SKM-1 (cell line): ENCODE data around the gene MPPE1.
"Not testable (repeated sequence)": the region's sequence is repeated elsewhere in the genome, so short reads cannot be mapped to it uniquely, and the experiment has no call there.

Experiments used
- DNase-seq: peaks from one replicate; lab custom pipeline; 2025; ENCODE audit not compliant: unreplicated experiment; lab: John Stamatoyannopoulos, UW

The MPPE1 gene

GRCh38 chr18:11908182-11909060 lies at the start of gene MPPE1:
Gene MPPE1, minus strand, starts transcription at chr18:11908317. Its CDS starts 11,053 bp downstream, at chr18:11897264.
- peak; percentile 83 for DNase-seq

DNA sequence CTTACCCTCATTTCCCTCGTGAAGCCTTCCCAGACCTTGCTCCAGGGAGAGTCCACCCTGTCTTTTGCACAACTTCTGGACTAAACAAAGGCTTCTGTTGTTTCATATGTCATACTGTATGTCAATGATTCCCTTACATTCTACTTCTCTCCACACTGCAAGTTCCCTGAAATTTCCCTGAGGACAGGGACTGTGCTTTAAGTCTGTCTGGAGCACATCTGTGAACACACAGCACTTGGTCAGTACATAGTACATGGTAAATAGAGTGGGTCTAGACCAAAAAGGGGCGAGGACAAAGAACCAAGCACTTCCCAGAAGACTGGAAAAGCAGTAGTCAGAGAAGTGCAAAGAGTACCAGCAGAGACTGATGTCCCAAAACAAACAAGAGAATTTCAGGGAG lies 49.5 kb upstream of the MPPE1 start:
- no peak for DNase-seq

DNA sequence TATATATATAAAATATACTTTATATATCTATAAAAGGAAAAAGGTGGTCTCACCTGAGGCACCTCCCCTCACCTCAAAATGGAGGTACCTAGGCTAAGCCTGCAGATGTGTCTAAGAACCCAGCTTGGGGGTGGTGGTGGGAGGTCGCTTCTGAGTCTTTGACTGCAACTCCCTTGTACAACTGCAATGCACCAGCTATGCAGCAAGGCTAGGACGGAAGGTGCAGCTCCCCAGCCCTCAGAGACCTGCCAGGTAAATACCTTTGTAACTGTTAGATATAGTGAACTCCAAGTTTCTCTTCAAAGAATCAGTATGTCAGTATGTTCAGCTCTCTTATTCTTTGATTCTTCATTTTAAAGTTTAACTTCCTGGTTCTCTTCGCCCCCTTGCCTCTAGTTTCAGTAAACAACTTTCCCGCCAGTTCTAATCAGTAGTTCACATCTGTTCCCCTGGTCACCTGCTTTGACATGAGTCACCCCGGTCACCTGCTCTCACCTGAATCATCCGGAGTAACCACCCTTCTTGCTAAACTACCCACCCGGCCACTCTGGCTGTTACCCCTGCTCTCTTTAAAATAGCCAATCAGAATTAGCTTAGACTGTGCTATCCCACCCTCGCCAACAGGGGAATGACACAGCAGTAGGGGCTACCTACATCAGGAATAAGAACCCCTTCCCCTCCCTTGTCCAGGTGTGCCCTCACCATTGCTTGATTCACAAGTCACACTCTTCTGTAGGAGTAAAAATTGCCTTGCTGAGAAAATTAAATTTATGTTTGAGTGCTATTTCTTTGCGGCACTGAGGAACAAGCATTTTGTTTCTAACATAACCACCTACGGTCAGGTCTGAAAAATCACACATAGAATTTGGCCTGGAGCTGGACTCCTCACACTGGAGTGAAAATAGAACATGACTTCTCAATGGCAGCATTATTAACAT lies 48.5 kb upstream of the MPPE1 start:
- no peak for DNase-seq

GRCh38 chr18:11955239-11956029 lies 47.3 kb upstream of the MPPE1 start:
- DNase-seq, result peak; percentile 41

GRCh38 chr18:11953113-11953512 lies 45.0 kb upstream of the MPPE1 start:
- no peak for DNase-seq

GRCh38 chr18:11951390-11951851 lies 43.3 kb upstream of the MPPE1 start:
- DNase-seq, result no peak

DNA sequence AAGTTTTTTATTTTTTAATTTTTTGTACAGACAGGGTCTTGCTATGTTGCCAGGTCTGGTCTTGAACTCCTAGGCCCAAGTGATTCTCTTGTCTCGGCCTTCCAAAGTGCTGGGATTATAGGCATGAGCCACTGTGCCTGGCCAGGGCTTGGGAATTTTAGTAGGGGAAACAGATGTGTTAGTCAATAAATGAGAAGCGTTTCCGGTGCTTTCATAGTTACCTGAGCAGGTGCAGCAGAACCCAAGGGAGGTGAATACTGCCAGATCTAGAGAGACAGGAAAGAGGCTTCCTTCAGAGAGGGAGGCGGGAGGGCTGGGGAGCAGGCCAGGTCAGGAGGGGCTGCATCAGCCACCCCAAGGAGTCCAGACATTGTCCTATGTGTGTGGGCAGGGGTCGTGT lies 42.7 kb upstream of the MPPE1 start:
- DNase-seq, result no peak

DNA sequence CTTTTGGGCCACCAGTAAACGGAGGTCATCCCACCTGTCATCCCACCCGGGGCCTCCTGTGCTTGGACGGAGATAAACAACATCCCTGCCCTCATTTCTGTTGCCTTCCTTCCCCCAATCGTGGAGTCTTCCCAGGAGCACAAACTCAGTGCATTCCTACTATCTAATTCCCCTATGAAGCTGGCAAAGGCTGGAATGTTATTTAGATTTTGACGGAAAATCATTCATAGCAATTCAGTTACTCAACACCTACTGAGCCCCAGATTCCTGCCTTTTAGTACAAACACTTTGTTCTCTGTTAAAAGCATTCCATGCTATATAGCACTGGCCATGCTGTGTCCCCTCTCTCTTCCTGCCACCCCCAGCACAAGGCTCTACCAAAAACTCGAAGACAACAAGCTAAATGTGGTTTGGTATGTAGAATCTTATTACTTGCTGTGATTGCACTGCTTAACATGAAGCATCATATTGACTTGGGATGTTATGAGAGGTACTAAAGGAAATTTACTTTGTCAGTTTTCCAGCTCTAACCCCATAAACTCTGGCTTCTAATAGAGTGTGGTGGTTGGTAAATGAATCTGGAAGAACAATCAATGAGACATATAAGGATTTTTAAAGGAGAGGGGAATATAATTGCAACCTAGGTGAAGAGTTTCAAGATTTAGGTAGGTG lies 40.9 kb upstream of the MPPE1 start:
- no peak for DNase-seq

- DNase-seq, result peak; percentile 80
Observed at GRCh38 chr18:11947214-11948191, 39.4 kb upstream of the MPPE1 start.

- DNase-seq, result peak; percentile 33
Observed at GRCh38 chr18:11946756-11947155, 38.6 kb upstream of the MPPE1 start.

DNA sequence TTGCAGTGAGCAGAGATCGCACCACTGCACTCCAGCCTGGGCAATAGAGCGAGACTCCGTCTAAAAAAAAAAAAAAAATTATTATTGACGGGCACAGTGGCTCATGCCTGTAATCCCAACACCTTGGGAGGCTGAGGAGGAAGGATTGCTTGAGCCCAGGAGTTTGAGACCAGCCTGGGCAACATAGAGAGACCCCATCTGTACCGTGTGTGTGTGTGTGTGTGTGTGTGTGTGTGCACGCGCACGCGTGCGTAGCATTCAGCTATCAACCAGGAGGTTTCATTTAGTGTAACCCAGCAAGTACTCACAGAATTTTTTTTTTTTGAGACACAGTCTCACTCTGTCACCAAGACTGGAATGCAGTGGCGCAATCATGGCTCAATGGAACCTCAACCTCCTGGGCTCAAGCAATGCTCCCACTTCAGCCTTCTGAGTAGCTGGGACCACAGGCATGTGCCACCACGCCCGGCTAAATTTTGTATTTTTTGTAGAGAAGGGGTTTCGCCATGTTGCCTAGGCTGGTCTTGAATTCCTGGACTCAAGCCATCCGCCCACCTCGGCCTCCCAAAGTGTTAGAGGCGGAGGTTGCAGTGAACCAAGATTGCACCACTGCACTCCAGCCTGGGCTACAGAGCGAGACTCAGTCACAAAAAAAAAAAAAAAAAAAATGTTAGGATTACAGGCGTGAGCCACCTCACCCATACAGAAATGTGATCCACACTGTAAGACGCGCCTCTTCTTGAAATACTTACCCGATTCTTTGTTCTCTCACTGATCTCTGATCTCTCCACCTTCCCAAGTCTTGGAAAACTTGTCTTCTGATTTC lies 37.9 kb upstream of the MPPE1 start:
- DNase-seq, result not testable (repeated sequence)

DNA sequence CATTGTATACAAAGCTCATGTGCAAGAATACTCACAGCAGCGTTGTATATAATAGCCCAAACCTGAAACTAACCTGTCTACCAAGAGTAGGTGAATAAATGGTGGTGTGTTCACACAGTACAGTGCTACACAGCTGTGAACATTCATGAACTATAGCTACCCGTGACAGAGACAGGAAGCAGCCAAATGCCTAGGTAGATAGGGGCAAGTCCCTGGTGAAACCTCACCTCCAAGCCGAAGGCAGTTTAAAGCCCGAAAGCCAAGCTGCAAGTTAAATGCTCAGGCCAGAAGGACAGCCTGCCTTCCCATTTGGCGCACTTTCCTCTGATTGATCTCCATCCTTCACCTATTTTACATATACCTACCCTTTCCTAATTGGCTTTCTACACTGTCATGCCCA lies 36.7 kb upstream of the MPPE1 start:
- DNase-seq, result no peak

GRCh38 chr18:11944252-11944651 lies 36.1 kb upstream of the MPPE1 start:
- DNase-seq, result no peak

DNA sequence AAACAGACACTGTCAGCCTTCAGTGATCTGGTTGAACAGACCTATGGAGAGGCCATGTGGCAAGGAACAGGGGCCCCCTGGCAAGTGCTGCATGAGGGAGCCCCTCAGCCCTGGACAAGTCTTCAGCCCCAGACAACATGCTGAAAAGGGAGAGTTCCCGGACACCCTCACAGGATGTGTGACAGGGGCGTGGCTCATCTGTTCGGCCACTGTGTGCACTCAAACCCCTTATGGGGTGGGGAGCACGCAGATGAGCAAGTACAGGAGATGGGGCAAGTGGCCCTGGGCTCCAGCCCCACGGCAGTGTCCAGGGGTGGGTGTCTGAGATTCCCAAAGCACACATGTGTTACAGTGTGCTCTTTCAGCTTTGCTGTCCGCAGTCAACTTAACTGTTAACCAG lies 35.4 kb upstream of the MPPE1 start:
- DNase-seq, result no peak

DNA sequence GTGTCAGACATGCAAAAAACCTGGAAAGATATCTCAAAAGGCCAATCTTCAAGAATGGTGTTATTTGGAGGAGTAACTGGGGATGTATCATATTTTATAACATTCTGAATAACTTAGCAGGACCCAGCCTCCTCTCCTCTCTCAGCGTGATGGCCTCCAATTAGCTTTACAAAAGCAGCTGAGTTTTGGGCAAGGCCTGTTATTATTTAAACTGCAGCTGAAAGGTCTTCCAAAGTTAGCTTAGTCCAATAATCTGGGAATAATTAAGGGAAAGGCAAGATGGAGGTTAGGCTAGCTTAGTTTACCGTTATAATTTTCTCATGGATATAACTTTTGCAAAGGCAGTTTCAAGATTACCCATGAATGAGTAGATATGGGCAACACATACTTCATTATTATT lies 32.8 kb upstream of the MPPE1 start:
- DNase-seq, result no peak

DNA sequence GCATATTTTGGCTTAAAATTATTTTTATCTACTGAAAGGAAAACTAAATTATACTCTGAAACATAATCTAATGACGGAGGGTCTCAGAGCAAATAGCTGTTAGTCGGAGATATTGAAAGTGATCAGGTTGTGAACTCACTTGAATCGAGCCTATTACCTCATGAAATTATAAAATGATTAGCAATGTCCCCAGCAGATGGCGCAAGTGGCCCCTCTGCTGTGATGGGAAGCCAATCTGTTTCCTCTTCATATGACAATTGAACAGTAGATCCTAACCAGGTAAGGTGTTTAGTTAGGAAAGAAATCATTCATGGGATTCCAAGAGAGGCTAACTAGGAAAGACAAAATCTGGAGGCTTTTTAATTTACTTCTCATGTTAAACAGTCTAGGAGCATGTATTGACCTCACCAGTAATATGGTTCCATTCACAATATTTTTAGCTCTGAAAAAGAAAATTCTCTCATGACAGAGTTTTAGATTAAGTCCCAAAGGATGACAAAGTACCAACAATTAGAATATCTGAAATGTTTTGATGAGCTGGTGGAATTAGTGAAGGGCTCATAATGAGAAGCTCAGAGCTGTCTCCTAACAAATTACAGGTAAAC lies 29.9 kb upstream of the MPPE1 start:
- DNase-seq, result peak; percentile 44

DNA sequence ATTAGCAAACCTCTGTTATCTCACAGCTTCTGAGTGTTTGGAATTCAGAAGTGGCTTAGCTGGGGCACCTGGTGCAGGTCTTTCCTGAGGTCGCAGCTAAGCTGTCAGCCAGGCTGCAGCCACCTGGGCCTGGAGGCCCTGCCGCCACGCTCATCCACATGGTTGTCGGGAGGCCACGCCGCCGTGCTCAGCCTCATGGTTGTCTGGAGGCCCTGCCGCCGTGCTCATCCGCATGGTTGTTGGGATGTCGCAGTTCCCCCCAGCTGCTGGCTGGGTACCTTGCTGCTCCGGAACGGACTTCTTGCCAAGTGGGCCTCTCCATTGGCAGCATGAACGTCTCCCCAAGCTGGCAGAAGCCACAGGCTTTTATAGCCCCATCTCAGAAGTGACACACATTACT lies 24.3 kb upstream of the MPPE1 start:
- no peak for DNase-seq

DNA sequence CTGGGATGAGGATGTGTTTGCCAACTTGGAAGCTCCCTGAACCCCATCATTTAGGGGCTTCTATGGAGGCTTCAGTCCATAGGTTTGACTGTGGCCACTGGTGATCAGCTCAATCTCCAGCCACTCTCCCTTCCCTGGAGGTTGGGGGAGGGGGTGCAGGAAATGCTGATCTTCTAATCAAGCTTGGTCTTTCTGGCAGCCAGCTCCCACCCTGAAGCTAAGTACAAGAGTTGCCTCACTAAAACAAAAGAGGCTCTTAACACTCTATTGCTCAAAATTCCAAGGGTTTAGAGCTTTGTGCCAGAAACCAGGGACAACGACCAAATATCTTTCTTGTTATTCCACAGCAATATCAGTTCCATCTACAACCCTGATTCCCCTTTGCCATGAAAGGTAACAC lies 19.4 kb upstream of the MPPE1 start:
- no peak for DNase-seq
